CD4-positive, alpha-beta T cell treated with Interleukin-12 subunit alpha and Interleukin-12 subunit beta, for 1 hour (primary cell): ENCODE data around the gene ZNF561.

ENCODE experiments used
- DNase-seq: peaks from one replicate; pipeline ENCODE4 v3.0.0-alpha.2; 2020

The ZNF561 gene

GRCh38 chr19:9570255-9570654 lies 50.8 kb downstream of the ZNF561 start:
- DNase-seq: no peak

GRCh38 chr19:9566729-9567128 lies 54.3 kb downstream of the ZNF561 start:
- DNase-seq: no peak

GRCh38 chr19:9565900-9566705 lies 54.9 kb downstream of the ZNF561 start:
- DNase-seq: no peak
